ENCODE data around the gene GCSAML. TPM values are rescaled to one million over a fixed set of nuclear protein-coding genes. Genes with fewer than 3 reads are reported as not detected.

Gene GCSAML
- total RNA-seq, 1 donor from 2014 or later = 0.14 TPM

DNA sequence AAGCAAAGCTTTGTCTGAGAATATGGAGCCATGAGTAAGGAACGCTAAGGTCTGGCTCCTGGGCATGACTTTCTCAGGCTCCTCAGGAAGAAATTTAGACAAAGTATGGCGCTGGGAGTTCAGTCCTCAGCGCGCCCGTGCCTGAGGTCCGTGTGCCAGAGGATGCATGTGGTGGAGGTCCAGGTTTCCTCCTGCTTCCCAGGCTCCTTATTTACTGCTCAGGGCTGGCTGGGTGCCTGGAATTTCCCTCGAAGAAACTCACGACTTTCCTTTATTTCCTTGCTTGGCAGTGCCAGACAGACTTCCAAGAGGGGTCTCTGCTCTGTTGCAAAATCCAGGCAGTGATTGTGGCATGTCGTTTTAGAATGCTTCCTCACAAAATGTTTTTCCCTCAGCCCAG is 13.3 kb downstream of the GCSAML start:
- Histone ChIP-seq H3K79me2 (ENCODE audit: insufficient read depth, low read length) (no peaks in the 10 kb centered on the region), H3K27me3 (ENCODE audit: insufficient read depth, low read length) (no peaks in the 10 kb centered on the region), H3K9me3 (ENCODE audit: insufficient read depth, low read depth, low read length) (no peaks in the 10 kb centered on the region), H4K20me1 (ENCODE audit: insufficient read depth, low read length) (no peaks in the 10 kb centered on the region), H3K36me3 (ENCODE audit: insufficient read depth, low read length) (no peaks in the 10 kb centered on the region), H2AFZ (ENCODE audit: low read depth, low read length) (no peak overlapping the region), H3K27ac (ENCODE audit: low read depth, low read length) (no peak overlapping the region), H3K4me2 (ENCODE audit: low read length) (no peak overlapping the region), H3K4me1 (ENCODE audit: insufficient read depth, low read length) (no peaks in the 10 kb centered on the region), H3K9ac (ENCODE audit: low read length) (no peak overlapping the region), H3K4me3 (ENCODE audit: insufficient read depth, low read depth, low read length) (no peak overlapping the region)
- H3K27ac Mint-ChIP-seq (ENCODE audit: unreplicated experiment) = no peak overlapping the region
- H3K4me3 Mint-ChIP-seq (ENCODE audit: unreplicated experiment) = no peak overlapping the region
- H3K36me3 Mint-ChIP-seq (ENCODE audit: low read depth, unreplicated experiment) = no peaks in the 10 kb centered on the region
- no peaks in the 10 kb centered on the region for H3K9me3 Mint-ChIP-seq (ENCODE audit: unreplicated experiment)
- H3K4me1 Mint-ChIP-seq (ENCODE audit: low read depth, unreplicated experiment) = peaks cover 22% of the 10 kb centered on the region
- FAIRE-seq (no peak), DNase-seq (ENCODE audit: low read depth) (no peak)
- H3K27me3 Mint-ChIP-seq (ENCODE audit: low read depth, unreplicated experiment) = no peaks in the 10 kb centered on the region
- no peak for TF ChIP-seq EZH2 (IDR thresholded peaks at IDR 0.05; ENCODE audit: insufficient read depth, low read length)
- TF ChIP-seq, protein P1, sequence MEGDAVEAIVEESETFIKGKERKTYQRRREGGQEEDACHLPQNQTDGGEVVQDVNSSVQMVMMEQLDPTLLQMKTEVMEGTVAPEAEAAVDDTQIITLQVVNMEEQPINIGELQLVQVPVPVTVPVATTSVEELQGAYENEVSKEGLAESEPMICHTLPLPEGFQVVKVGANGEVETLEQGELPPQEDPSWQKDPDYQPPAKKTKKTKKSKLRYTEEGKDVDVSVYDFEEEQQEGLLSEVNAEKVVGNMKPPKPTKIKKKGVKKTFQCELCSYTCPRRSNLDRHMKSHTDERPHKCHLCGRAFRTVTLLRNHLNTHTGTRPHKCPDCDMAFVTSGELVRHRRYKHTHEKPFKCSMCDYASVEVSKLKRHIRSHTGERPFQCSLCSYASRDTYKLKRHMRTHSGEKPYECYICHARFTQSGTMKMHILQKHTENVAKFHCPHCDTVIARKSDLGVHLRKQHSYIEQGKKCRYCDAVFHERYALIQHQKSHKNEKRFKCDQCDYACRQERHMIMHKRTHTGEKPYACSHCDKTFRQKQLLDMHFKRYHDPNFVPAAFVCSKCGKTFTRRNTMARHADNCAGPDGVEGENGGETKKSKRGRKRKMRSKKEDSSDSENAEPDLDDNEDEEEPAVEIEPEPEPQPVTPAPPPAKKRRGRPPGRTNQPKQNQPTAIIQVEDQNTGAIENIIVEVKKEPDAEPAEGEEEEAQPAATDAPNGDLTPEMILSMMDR (IDR thresholded peaks at IDR 0.05; ENCODE audit: insufficient read depth, low read depth, low read length) = no peak

DNA sequence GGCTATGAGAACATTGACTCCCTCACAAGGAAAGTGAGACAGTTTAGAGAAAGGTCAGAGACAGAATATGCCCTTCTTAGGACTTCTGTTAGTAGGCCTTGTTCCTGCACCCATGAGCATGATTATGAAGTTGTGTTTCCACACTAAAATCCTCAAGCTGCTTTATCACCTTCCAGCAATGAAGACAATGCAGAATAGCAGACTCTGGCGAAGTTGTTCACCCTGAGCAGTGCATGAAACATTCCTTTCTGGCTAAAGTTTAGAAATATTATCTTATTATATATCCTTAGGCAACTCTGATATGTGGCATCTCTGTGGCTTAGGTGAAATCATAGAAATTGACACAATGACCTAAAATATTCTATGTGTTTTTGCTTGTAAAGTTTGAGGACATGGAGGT is 25.3 kb downstream of the GCSAML start:
- Histone ChIP-seq H3K9ac (ENCODE audit: low read length) (no peak overlapping the region), H4K20me1 (ENCODE audit: insufficient read depth, low read length) (no peaks in the 10 kb centered on the region), H3K79me2 (ENCODE audit: insufficient read depth, low read length) (no peaks in the 10 kb centered on the region), H3K4me1 (ENCODE audit: insufficient read depth, low read length) (no peaks in the 10 kb centered on the region), H3K4me3 (ENCODE audit: insufficient read depth, low read depth, low read length) (no peak overlapping the region), H2AFZ (ENCODE audit: low read depth, low read length) (no peak overlapping the region), H3K36me3 (ENCODE audit: insufficient read depth, low read length) (no peaks in the 10 kb centered on the region), H3K9me3 (ENCODE audit: insufficient read depth, low read depth, low read length) (peaks cover 7% of the 10 kb centered on the region), H3K4me2 (ENCODE audit: low read length) (no peak overlapping the region), H3K27ac (ENCODE audit: low read depth, low read length) (no peak overlapping the region), H3K27me3 (ENCODE audit: insufficient read depth, low read length) (no peaks in the 10 kb centered on the region)
- H3K4me3 Mint-ChIP-seq (ENCODE audit: unreplicated experiment) = no peak overlapping the region
- no peaks in the 10 kb centered on the region for H3K36me3 Mint-ChIP-seq (ENCODE audit: low read depth, unreplicated experiment)
- peaks cover 14% of the 10 kb centered on the region for H3K4me1 Mint-ChIP-seq (ENCODE audit: low read depth, unreplicated experiment)
- FAIRE-seq = no peak
- TF ChIP-seq EZH2 (IDR thresholded peaks at IDR 0.05; ENCODE audit: insufficient read depth, low read length) = no peak
- TF ChIP-seq, protein P1 (IDR thresholded peaks at IDR 0.05; ENCODE audit: insufficient read depth, low read depth, low read length) = no peak
- no peak overlapping the region for H3K27ac Mint-ChIP-seq (ENCODE audit: unreplicated experiment)
- peaks cover 7% of the 10 kb centered on the region for H3K9me3 Mint-ChIP-seq (ENCODE audit: unreplicated experiment)
- no peak for DNase-seq (ENCODE audit: low read depth)
- H3K27me3 Mint-ChIP-seq (ENCODE audit: low read depth, unreplicated experiment) = no peaks in the 10 kb centered on the region

GRCh38 chr1:247574664-247575063 is 25.7 kb downstream of the GCSAML start:
- DNase-seq (ENCODE audit: low read depth) = no peak
- no peaks in the 10 kb centered on the region for H3K27me3 ChIP-seq (ENCODE audit: insufficient read depth, low read length)
- no peak overlapping the region for H3K27ac ChIP-seq (ENCODE audit: low read depth, low read length)
- peaks cover 5% of the 10 kb centered on the region for H3K9me3 Mint-ChIP-seq (ENCODE audit: unreplicated experiment)
- no peak for FAIRE-seq
- H3K27me3 Mint-ChIP-seq (ENCODE audit: low read depth, unreplicated experiment) = no peaks in the 10 kb centered on the region
- H3K27ac Mint-ChIP-seq (ENCODE audit: unreplicated experiment) = no peak overlapping the region
- H3K4me3 Mint-ChIP-seq (ENCODE audit: unreplicated experiment) = no peak overlapping the region
- TF ChIP-seq EZH2 (IDR thresholded peaks at IDR 0.05; ENCODE audit: insufficient read depth, low read length) = no peak
- TF ChIP-seq, protein P1 (IDR thresholded peaks at IDR 0.05; ENCODE audit: insufficient read depth, low read depth, low read length) = no peak
- no peaks in the 10 kb centered on the region for H3K36me3 ChIP-seq (ENCODE audit: insufficient read depth, low read length)
- no peaks in the 10 kb centered on the region for H4K20me1 ChIP-seq (ENCODE audit: insufficient read depth, low read length)
- peaks cover 9% of the 10 kb centered on the region for H3K9me3 ChIP-seq (ENCODE audit: insufficient read depth, low read depth, low read length)
- no peaks in the 10 kb centered on the region for H3K79me2 ChIP-seq (ENCODE audit: insufficient read depth, low read length)
- no peak overlapping the region for H3K9ac ChIP-seq (ENCODE audit: low read length)
- no peaks in the 10 kb centered on the region for H3K4me1 ChIP-seq (ENCODE audit: insufficient read depth, low read length)
- no peaks in the 10 kb centered on the region for H3K36me3 Mint-ChIP-seq (ENCODE audit: low read depth, unreplicated experiment)
- no peak overlapping the region for H2AFZ ChIP-seq (ENCODE audit: low read depth, low read length)
- peaks cover 14% of the 10 kb centered on the region for H3K4me1 Mint-ChIP-seq (ENCODE audit: low read depth, unreplicated experiment)
- H3K4me3 ChIP-seq (ENCODE audit: insufficient read depth, low read depth, low read length) = no peak overlapping the region
- no peak overlapping the region for H3K4me2 ChIP-seq (ENCODE audit: low read length)
